Vagina (tissue), 2 donors: ENCODE results near the gene PLEKHB1. TPM values are rescaled to one million over a fixed set of nuclear protein-coding genes. Genes with fewer than 3 reads are reported as not detected.
A peak's percentile ranks its signal among the peaks of the same experiment; 100 is the strongest.

Experiments
- DNase-seq, 2 donors: peaks; one replicate each; pipeline ENCODE4 v3.0.0-alpha.2; 2017; ENCODE audit errors: extremely low spot score in 2 of 2
- H3K27ac ChIP-seq: fragments of 200-600 bp; sonication (generic); one replicate; pipeline ENCODE4 v1.5.1; 2019
- H3K27me3 ChIP-seq: fragments of 200-600 bp; sonication (generic); one replicate; pipeline ENCODE4 v1.5.1; 2019
- H3K36me3 ChIP-seq, 2 donors: fragments of 200-600 bp; sonication (generic); one replicate each; pipeline ENCODE4 v1.5.1; 2017 to 2019
- H3K4me1 ChIP-seq: fragments of 200-600 bp; sonication (generic); one replicate; pipeline ENCODE4 v1.5.1; 2019
- H3K4me3 ChIP-seq, 2 donors: fragments of 200-600 bp; sonication (generic); 1 replicate in 1 of 2; 2 replicates in 1 of 2; pipeline ENCODE4 v1.5.1; 2016 to 2019
- H3K9me3 ChIP-seq: fragments of 200-600 bp; sonication (generic); one replicate; pipeline ENCODE4 v1.5.1; 2019
- POLR2A ChIP-seq, 2 donors: fragments of 450-650 bp; IDR thresholded peaks; one replicate each; pipeline ENCODE4 v1.6.1; 2017; ENCODE audit warnings: antibody characterized with exemption in 2 of 2, mild to moderate bottlenecking in 2 of 2, moderate library complexity in 2 of 2
- POLR2AphosphoS5 ChIP-seq, 2 donors: sonication (generic); formaldehyde crosslinking; IDR thresholded peaks; one replicate each; pipeline ENCODE4 v1.9.0; 2017; ENCODE audit warnings: antibody characterized with exemption in 2 of 2, mild to moderate bottlenecking in 2 of 2, low read depth in 1 of 2; ENCODE audit not compliant: insufficient read depth in 1 of 2
- intact Hi-C: fragments of 100-400 bp; cut with DNase I; formaldehyde crosslinking; loops from one replicate; pipeline ENCODE4 v1.15.1; 2023
- total RNA-seq: library from RNA; depleted of rRNA; stranded (reverse); fragments of >200 nt; gene quantifications from one replicate; pipeline ENCODE4 v1.2.3, GENCODE V29; 2016
- TF ChIP-seq, protein P1 (sequence below), 3 experiments: fragments of 450-650 bp in 2 of 3; fragments of 200-600 bp in 1 of 3; sonication (generic) in 1 of 3; IDR thresholded peaks; one replicate each; pipeline ENCODE4 v1.5.1; 2017 to 2019; ENCODE audit warnings: antibody characterized with exemption in 3 of 3, mild to moderate bottlenecking in 2 of 3, moderate library complexity in 2 of 3

Gene PLEKHB1
- total RNA-seq, 1 donor from 2014 or later: 7.9 TPM

DNA sequence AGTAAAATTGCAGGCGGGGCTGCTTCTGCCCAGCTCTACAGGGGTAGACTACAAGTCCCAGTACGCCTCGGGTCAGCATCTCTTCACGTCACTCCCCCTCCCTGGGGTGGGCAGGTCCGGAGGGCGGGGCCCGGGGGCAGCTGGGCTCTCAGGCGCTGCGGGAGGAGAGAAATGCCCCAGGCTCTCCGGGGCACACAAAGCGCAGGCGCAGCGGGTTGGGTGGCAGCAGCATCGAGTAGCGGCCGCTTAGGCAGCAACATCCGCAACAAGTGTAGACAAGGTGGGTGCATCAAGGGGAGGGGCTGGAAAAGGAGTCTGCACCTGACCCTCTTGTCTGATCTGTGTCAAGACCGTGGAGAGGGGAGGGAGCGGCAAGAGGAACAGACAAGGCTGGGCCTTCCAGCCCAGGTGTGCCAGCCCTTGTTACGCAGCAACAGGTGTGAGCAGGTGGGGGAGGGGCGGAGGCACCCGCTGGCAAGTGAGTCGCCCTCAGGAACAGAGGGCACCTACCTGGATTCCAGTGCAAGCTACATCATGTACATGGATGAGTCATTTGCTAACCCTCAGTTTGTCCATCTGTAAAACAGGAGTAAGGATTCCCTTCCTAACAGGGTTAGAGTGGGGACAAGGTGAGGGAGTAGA, 1.2 kb downstream of the PLEKHB1 start:
- Histone ChIP-seq H3K36me3 (no peaks in the 10 kb centered on the region), H3K4me3 (peak overlapping the region in 1 of 2 donors; percentile 21), H3K27me3 (no peaks in the 10 kb centered on the region), H3K4me1 (peaks cover 11% of the 10 kb centered on the region), H3K27ac (no peak overlapping the region), H3K9me3 (no peaks in the 10 kb centered on the region)
- no peak for DNase-seq
- TF ChIP-seq POLR2AphosphoS5 (IDR thresholded peaks at IDR 0.05; ENCODE audit: insufficient read depth in 1 of 2, low read depth in 1 of 2): peak in 1 of 2 donors; percentile 25
- TF ChIP-seq, protein P1, sequence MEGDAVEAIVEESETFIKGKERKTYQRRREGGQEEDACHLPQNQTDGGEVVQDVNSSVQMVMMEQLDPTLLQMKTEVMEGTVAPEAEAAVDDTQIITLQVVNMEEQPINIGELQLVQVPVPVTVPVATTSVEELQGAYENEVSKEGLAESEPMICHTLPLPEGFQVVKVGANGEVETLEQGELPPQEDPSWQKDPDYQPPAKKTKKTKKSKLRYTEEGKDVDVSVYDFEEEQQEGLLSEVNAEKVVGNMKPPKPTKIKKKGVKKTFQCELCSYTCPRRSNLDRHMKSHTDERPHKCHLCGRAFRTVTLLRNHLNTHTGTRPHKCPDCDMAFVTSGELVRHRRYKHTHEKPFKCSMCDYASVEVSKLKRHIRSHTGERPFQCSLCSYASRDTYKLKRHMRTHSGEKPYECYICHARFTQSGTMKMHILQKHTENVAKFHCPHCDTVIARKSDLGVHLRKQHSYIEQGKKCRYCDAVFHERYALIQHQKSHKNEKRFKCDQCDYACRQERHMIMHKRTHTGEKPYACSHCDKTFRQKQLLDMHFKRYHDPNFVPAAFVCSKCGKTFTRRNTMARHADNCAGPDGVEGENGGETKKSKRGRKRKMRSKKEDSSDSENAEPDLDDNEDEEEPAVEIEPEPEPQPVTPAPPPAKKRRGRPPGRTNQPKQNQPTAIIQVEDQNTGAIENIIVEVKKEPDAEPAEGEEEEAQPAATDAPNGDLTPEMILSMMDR (IDR thresholded peaks at IDR 0.05): no peak
- intact Hi-C loops: no loop called here

DNA sequence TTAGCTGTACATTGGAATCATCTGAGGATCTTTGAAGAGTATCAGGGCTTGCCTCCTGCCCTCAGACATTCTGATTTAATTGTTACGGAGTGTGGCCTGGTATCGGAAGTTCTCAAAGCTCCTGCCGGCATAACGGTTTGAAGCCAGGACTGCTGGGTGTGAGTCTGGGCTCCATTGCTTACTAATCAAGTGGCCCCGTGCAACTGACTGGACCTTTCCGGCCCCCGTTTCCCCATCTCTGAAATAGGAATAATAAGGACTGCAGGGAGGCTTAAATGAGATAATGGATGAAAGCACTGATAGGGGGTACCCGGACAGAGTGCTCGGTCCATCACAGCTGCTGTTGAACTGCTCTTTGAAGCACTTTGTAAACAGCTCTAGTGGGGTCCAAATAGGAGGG, 1.7 kb downstream of the PLEKHB1 start:
- TF ChIP-seq, protein P1 (IDR thresholded peaks at IDR 0.05): no peak
- TF ChIP-seq POLR2A (IDR thresholded peaks at IDR 0.05): no peak
- no peak for TF ChIP-seq POLR2AphosphoS5 (IDR thresholded peaks at IDR 0.05; ENCODE audit: insufficient read depth in 1 of 2, low read depth in 1 of 2)
- no peak for DNase-seq
- no peaks in the 10 kb centered on the region for H3K27me3 ChIP-seq
- intact Hi-C loops: no loop called here
- H3K36me3 ChIP-seq: no peaks in the 10 kb centered on the region
- no peak overlapping the region for H3K27ac ChIP-seq
- H3K9me3 ChIP-seq: no peaks in the 10 kb centered on the region
- peak overlapping the region in 1 of 2 donors; percentile 21 for H3K4me3 ChIP-seq
- peaks cover 11% of the 10 kb centered on the region for H3K4me1 ChIP-seq

DNA sequence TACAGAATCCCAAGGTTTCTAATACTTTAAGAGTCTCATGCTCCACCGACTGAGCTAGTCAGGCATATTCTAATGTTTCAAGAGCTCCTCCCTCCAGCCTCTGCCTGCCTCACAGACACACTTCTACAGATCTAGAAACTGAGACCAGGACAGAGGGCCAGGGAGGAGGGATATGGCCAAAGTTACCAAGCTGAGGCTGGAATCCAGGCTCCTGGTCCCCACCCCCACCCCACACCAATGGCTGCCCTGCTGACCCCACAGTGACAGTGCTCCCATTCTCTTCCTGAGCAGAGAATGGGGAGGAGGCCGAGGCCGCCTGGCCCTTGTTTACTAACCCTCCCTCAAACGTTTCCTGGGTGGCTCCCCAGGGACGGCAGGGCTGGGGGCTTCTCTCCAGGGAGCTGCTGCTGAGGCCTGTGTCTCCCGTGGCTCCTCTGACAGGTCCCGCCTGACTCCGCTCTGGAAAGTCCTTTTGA, 2.2 kb downstream of the PLEKHB1 start:
- Histone ChIP-seq H3K27ac (no peak overlapping the region), H3K36me3 (no peaks in the 10 kb centered on the region), H3K4me1 (peaks cover 11% of the 10 kb centered on the region), H3K4me3 (no peak overlapping the region), H3K9me3 (no peaks in the 10 kb centered on the region), H3K27me3 (no peaks in the 10 kb centered on the region)
- DNase-seq: no peak
- TF ChIP-seq POLR2AphosphoS5 (IDR thresholded peaks at IDR 0.05; ENCODE audit: insufficient read depth in 1 of 2, low read depth in 1 of 2): no peak
- no peak for TF ChIP-seq POLR2A (IDR thresholded peaks at IDR 0.05)
- TF ChIP-seq, protein P1 (IDR thresholded peaks at IDR 0.05): no peak
- intact Hi-C loops: no loop called here

DNA sequence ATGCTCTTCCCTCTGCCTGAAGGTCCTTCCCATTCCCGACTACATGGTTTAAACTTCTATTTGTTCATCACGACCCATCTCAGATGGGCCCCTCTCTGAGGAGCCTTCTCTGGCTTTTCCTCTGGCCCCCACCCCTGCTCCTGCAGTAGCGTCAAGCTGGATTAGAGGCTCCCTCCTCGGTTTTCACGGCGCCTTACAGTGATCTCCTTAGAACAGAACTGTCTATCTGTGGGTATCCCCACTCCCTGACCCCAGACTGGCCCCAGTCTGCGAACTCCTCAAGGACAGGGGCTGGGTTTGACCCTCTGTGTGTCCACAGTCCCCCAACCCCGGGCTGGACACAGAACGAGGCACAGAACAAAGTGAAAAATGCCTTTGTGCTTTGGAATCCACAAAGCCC, 2.8 kb downstream of the PLEKHB1 start:
- Histone ChIP-seq H3K4me1 (peaks cover 11% of the 10 kb centered on the region), H3K27me3 (no peaks in the 10 kb centered on the region), H3K27ac (no peak overlapping the region), H3K36me3 (no peaks in the 10 kb centered on the region), H3K4me3 (no peak overlapping the region), H3K9me3 (no peaks in the 10 kb centered on the region)
- TF ChIP-seq, protein P1 (IDR thresholded peaks at IDR 0.05): no peak
- no peak for TF ChIP-seq POLR2AphosphoS5 (IDR thresholded peaks at IDR 0.05; ENCODE audit: insufficient read depth in 1 of 2, low read depth in 1 of 2)
- no peak for TF ChIP-seq POLR2A (IDR thresholded peaks at IDR 0.05)
- no peak for DNase-seq
- intact Hi-C loops: no loop called here

DNA sequence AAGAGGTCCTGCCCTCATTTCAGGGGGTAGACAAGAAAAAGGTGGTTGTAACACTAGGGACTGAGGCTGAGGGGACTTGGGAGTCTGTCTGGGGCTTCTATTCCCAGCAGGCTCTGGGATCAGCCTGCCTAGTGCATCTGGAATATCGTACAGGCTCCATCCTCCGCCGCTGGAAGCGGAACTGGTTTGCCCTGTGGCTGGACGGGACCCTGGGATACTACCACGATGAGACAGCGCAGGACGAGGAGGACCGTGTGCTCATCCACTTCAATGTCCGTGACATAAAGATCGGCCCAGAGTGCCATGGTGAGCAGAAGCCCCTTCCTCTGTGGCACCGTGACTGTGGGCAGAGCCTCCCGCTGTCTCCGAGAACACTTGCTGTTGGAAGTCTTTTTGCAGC, 4.0 kb downstream of the PLEKHB1 start:
- peaks cover 11% of the 10 kb centered on the region for H3K4me1 ChIP-seq
- no peak overlapping the region for H3K4me3 ChIP-seq
- intact Hi-C loops: loop anchor here (10.0 kb wide), 1 partner anchor 296 kb away; no protein-coding TSS in a partner anchor
- H3K27ac ChIP-seq: no peak overlapping the region
- H3K36me3 ChIP-seq: no peaks in the 10 kb centered on the region
- no peaks in the 10 kb centered on the region for H3K27me3 ChIP-seq
- H3K9me3 ChIP-seq: no peaks in the 10 kb centered on the region
- TF ChIP-seq POLR2A (IDR thresholded peaks at IDR 0.05): no peak
- no peak for TF ChIP-seq POLR2AphosphoS5 (IDR thresholded peaks at IDR 0.05; ENCODE audit: insufficient read depth in 1 of 2, low read depth in 1 of 2)
- TF ChIP-seq, protein P1 (IDR thresholded peaks at IDR 0.05): no peak
- DNase-seq: no peak
